ENCODE measurements around the gene FMN2.

GRCh38 chr1:240084749-240085148, 6.9 kb upstream of the FMN2 start:
- TF ChIP-seq POLR2A (IDR thresholded peaks at IDR 0.05) (no peak), CTCF (IDR thresholded peaks at IDR 0.05) (no peak)

Data from lower leg skin (tissue), 3 donors.